Skeletal muscle cell (primary cell): ENCODE data around the gene NSUN3.

Source experiments
- DNase-seq: peaks from one replicate; pipeline ENCODE4 v3.0.0-alpha.2; 2010; ENCODE audit warnings: low read depth
- H3K4me3 ChIP-seq: 2 replicates; pipeline ENCODE4 v1.5.1; 2011; ENCODE audit warnings: low read depth, mild to moderate bottlenecking, control low read depth, low read length, moderate library complexity

NSUN3 gene

GRCh38 chr3:94115482-94115881 lies 52.6 kb downstream of the NSUN3 start:
- DNase-seq: no peak
- no peak overlapping the region for H3K4me3 ChIP-seq

- DNase-seq: no peak
- H3K4me3 ChIP-seq: no peak overlapping the region
These were observed 54.9 kb downstream of the NSUN3 start for GRCh38 chr3:94117729-94118128.

GRCh38 chr3:94118390-94118789 lies 55.5 kb downstream of the NSUN3 start:
- no peak overlapping the region for H3K4me3 ChIP-seq
- DNase-seq: no peak

- DNase-seq: no peak
These were observed 58.3 kb downstream of the NSUN3 start for GRCh38 chr3:94121161-94121560.

GRCh38 chr3:94127115-94127514 lies 64.3 kb downstream of the NSUN3 start:
- H3K4me3 ChIP-seq: no peak overlapping the region

More at GRCh38 chr3:94121161-94121560, 58.3 kb downstream of the NSUN3 start:
- no peak overlapping the region for H3K4me3 ChIP-seq

GRCh38 chr3:94130690-94131089 lies 67.8 kb downstream of the NSUN3 start:
- DNase-seq: no peak

More at GRCh38 chr3:94127115-94127514, 64.3 kb downstream of the NSUN3 start:
- DNase-seq: no peak

GRCh38 chr3:94132777-94133176 lies 69.9 kb downstream of the NSUN3 start:
- no peak overlapping the region for H3K4me3 ChIP-seq
- DNase-seq: no peak

More at GRCh38 chr3:94130690-94131089, 67.8 kb downstream of the NSUN3 start:
- no peak overlapping the region for H3K4me3 ChIP-seq

- H3K4me3 ChIP-seq: no peak overlapping the region
- no peak for DNase-seq
These were observed 73.3 kb downstream of the NSUN3 start for GRCh38 chr3:94136133-94136532.

GRCh38 chr3:94137377-94137776 lies 74.5 kb downstream of the NSUN3 start:
- H3K4me3 ChIP-seq: no peak overlapping the region
- DNase-seq: no peak

GRCh38 chr3:94146455-94146854 lies 83.6 kb downstream of the NSUN3 start:
- DNase-seq: no peak
- no peak overlapping the region for H3K4me3 ChIP-seq

GRCh38 chr3:94147012-94147411 lies 84.2 kb downstream of the NSUN3 start:
- H3K4me3 ChIP-seq: no peak overlapping the region
- no peak for DNase-seq

- H3K4me3 ChIP-seq: no peak overlapping the region
- DNase-seq: no peak
These were observed 87.3 kb downstream of the NSUN3 start for GRCh38 chr3:94150113-94150512.

GRCh38 chr3:94156626-94157025 lies 93.8 kb downstream of the NSUN3 start:
- no peak overlapping the region for H3K4me3 ChIP-seq
- no peak for DNase-seq

GRCh38 chr3:94158512-94158911 lies 95.7 kb downstream of the NSUN3 start:
- no peak for DNase-seq
- H3K4me3 ChIP-seq: no peak overlapping the region

GRCh38 chr3:94159062-94159828 lies 96.4 kb downstream of the NSUN3 start:
- H3K4me3 ChIP-seq: peak overlapping the region; percentile 13
- DNase-seq: peak; percentile 11

GRCh38 chr3:94162700-94163099 lies 99.8 kb downstream of the NSUN3 start:
- H3K4me3 ChIP-seq: no peak overlapping the region
- DNase-seq: no peak

GRCh38 chr3:94167346-94167745 lies 104.5 kb downstream of the NSUN3 start:
- no peak overlapping the region for H3K4me3 ChIP-seq
- no peak for DNase-seq

- H3K4me3 ChIP-seq: no peak overlapping the region
- DNase-seq: no peak
These were observed 104.9 kb downstream of the NSUN3 start for GRCh38 chr3:94167796-94168195.

- H3K4me3 ChIP-seq: no peak overlapping the region
- DNase-seq: no peak
These were observed 109.1 kb downstream of the NSUN3 start for GRCh38 chr3:94171954-94172353.

GRCh38 chr3:94172695-94173310 lies 109.9 kb downstream of the NSUN3 start:
- DNase-seq: no peak
- no peak overlapping the region for H3K4me3 ChIP-seq
